Esophagus squamous epithelium (tissue), 4 donors: ENCODE data around the gene BAIAP2.

Source experiments
- POLR2A ChIP-seq, 4 donors: fragments of 450-650 bp; IDR thresholded peaks; one replicate each; pipeline ENCODE4 v1.6.1; 2017; ENCODE audit warnings: antibody characterized with exemption in 4 of 4, mild to moderate bottlenecking in 4 of 4, moderate library complexity in 3 of 4
- TF ChIP-seq, protein P1 (sequence below), 6 experiments: fragments of 450-650 bp in 4 of 6; fragments of 200-600 bp in 2 of 6; sonication (generic) in 2 of 6; IDR thresholded peaks; one replicate each; pipeline ENCODE4 v1.5.1; 2016 to 2019; ENCODE audit warnings: antibody characterized with exemption in 6 of 6, mild to moderate bottlenecking in 4 of 6, moderate library complexity in 4 of 6

DNA sequence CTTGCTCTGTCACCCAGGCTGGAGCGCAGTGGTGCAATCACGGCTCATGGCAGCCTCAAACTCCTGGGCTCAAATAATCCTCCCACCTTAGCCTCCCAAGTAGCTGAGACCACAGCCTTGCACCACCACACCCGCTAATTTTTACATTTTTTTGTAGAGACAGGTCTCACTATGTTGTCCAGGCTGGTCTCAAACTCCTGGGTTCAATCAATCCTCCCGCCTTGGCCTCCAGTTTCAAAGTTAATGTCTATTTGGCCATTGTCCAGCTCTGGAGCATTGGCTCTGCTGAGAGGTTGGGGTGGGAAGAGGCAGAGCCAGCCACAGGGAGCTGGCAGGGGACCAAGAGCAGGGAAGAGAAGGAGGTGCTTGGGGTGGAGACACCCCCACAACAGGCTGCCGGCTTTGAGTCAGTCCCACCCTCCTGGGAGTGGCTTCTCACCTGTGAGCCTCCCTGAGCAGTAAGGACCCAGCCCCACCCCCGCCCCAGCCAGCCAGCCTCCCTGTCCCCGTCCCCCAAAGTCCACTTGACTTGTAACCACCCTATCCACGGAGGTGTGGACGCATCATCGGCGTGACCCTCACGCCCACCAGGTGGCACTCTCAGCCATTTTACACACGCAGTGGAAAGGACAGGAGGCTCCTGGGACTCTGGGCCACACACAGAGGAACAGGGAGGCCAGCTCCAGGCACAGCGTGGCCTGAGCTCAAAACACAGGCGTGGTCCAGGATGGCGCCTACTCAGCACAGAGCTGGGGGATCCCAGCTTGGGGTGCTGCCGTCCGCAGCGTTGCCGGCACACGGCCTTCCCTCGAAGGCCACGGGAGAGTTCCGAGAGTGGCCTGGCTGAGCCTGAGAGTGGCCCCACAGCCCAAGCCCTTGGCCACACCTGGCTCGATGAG is 107.6 kb downstream of the BAIAP2 start:
- TF ChIP-seq POLR2A (IDR thresholded peaks at IDR 0.05): no peak
- TF ChIP-seq, protein P1, sequence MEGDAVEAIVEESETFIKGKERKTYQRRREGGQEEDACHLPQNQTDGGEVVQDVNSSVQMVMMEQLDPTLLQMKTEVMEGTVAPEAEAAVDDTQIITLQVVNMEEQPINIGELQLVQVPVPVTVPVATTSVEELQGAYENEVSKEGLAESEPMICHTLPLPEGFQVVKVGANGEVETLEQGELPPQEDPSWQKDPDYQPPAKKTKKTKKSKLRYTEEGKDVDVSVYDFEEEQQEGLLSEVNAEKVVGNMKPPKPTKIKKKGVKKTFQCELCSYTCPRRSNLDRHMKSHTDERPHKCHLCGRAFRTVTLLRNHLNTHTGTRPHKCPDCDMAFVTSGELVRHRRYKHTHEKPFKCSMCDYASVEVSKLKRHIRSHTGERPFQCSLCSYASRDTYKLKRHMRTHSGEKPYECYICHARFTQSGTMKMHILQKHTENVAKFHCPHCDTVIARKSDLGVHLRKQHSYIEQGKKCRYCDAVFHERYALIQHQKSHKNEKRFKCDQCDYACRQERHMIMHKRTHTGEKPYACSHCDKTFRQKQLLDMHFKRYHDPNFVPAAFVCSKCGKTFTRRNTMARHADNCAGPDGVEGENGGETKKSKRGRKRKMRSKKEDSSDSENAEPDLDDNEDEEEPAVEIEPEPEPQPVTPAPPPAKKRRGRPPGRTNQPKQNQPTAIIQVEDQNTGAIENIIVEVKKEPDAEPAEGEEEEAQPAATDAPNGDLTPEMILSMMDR (IDR thresholded peaks at IDR 0.05): peak in 5 of 6 experiments; percentile 52 to 70 (median 57)
